Measurements from ENCODE around the gene TOMM34.

DNA sequence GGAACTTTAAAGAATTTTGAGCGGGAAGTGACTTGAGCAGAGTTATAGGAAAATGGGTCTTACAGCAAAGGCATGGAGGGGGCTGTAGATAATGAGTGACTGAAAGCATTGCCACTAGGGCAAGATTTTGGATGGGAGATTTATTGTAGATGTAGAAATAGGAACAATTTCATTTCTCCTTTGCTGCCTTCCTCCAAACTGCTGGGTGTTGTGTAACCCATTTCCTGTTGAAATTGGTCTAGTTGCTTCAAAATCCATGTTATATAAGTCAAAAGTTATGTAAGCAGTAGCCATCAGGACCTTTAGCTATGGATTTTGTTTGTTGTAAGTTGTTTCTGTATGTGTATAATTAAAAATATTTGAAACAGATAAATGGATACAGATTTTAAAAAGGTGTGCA, 63.6 kb downstream of the TOMM34 start:
- TF ChIP-seq EZH2 (IDR thresholded peaks at IDR 0.05; ENCODE audit: low read length, missing control alignments): no peak
- TF ChIP-seq, protein P1, sequence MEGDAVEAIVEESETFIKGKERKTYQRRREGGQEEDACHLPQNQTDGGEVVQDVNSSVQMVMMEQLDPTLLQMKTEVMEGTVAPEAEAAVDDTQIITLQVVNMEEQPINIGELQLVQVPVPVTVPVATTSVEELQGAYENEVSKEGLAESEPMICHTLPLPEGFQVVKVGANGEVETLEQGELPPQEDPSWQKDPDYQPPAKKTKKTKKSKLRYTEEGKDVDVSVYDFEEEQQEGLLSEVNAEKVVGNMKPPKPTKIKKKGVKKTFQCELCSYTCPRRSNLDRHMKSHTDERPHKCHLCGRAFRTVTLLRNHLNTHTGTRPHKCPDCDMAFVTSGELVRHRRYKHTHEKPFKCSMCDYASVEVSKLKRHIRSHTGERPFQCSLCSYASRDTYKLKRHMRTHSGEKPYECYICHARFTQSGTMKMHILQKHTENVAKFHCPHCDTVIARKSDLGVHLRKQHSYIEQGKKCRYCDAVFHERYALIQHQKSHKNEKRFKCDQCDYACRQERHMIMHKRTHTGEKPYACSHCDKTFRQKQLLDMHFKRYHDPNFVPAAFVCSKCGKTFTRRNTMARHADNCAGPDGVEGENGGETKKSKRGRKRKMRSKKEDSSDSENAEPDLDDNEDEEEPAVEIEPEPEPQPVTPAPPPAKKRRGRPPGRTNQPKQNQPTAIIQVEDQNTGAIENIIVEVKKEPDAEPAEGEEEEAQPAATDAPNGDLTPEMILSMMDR (conservative IDR thresholded peaks at IDR 0.05 in 1 of 2, IDR thresholded peaks at IDR 0.05 in 1 of 2; ENCODE audit: low read depth in 1 of 2, low read length in 2 of 2): no peak
